ENCODE measurements around the gene SPRTN. TPM values are rescaled to one million over a fixed set of nuclear protein-coding genes. Genes with fewer than 3 reads are reported as not detected.

Gene SPRTN
- polyA plus RNA-seq, 1 donor from 2014 or later: 11.8 TPM

DNA sequence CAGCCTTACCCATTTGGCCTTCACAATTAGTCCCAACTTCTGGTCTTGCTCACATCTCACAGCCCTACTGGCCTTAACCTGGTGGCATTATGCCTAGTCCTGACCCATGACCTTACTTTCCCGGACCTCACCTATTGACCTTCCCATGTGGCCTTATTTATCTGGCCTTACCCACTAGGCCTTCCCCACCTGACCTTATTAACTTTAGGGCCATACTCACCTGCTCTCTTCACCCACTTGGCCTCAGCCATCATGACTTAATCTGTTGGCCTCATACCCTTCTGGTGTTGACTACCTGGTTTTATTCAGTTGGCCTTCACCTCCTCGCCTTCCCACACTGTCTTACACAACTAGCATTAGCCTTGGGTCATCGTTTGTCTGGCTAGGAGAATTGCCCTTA, 36.1 kb upstream of the SPRTN start:
- no peak overlapping the region for H3K4me3 ChIP-seq (ENCODE audit: low read length)
- no peaks in the 10 kb centered on the region for H3F3A ChIP-seq (ENCODE audit: insufficient read depth, low read length, poor library complexity, severe bottlenecking)
- no peaks in the 10 kb centered on the region for H3K79me2 ChIP-seq (replicated peaks; ENCODE audit: insufficient read depth, low read length)
- H3K27me3 ChIP-seq (ENCODE audit: insufficient read depth, low read depth, low read length): no peaks in the 10 kb centered on the region
- H2AFZ ChIP-seq (ENCODE audit: low read depth, low read length): no peak overlapping the region
- no peaks in the 10 kb centered on the region for H3K9me3 ChIP-seq (ENCODE audit: low read length)
- no peaks in the 10 kb centered on the region for H3K9me2 ChIP-seq (ENCODE audit: insufficient read depth, low read length)
- no peaks in the 10 kb centered on the region for H4K20me1 ChIP-seq (ENCODE audit: insufficient read depth)
- no peaks in the 10 kb centered on the region for H3K36me3 ChIP-seq (ENCODE audit: insufficient read depth, low read length)
- H3K4me2 ChIP-seq (ENCODE audit: low read length): no peak overlapping the region
- no peak overlapping the region for H3K27ac ChIP-seq (ENCODE audit: low read length)
- TF ChIP-seq MXI1 (conservative IDR thresholded peaks at IDR 0.05; ENCODE audit: poor library complexity, severe bottlenecking) (no peak), SMC3 (conservative IDR thresholded peaks at IDR 0.05; ENCODE audit: poor library complexity) (no peak), POLR2AphosphoS5 (IDR thresholded peaks at IDR 0.05) (no peak), TAF1 (IDR thresholded peaks at IDR 0.05; ENCODE audit: low read depth) (no peak)
- TF ChIP-seq, protein P1, sequence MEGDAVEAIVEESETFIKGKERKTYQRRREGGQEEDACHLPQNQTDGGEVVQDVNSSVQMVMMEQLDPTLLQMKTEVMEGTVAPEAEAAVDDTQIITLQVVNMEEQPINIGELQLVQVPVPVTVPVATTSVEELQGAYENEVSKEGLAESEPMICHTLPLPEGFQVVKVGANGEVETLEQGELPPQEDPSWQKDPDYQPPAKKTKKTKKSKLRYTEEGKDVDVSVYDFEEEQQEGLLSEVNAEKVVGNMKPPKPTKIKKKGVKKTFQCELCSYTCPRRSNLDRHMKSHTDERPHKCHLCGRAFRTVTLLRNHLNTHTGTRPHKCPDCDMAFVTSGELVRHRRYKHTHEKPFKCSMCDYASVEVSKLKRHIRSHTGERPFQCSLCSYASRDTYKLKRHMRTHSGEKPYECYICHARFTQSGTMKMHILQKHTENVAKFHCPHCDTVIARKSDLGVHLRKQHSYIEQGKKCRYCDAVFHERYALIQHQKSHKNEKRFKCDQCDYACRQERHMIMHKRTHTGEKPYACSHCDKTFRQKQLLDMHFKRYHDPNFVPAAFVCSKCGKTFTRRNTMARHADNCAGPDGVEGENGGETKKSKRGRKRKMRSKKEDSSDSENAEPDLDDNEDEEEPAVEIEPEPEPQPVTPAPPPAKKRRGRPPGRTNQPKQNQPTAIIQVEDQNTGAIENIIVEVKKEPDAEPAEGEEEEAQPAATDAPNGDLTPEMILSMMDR (IDR thresholded peaks at IDR 0.05; ENCODE audit: poor library complexity, severe bottlenecking): no peak
- TF ChIP-seq, protein P2, sequence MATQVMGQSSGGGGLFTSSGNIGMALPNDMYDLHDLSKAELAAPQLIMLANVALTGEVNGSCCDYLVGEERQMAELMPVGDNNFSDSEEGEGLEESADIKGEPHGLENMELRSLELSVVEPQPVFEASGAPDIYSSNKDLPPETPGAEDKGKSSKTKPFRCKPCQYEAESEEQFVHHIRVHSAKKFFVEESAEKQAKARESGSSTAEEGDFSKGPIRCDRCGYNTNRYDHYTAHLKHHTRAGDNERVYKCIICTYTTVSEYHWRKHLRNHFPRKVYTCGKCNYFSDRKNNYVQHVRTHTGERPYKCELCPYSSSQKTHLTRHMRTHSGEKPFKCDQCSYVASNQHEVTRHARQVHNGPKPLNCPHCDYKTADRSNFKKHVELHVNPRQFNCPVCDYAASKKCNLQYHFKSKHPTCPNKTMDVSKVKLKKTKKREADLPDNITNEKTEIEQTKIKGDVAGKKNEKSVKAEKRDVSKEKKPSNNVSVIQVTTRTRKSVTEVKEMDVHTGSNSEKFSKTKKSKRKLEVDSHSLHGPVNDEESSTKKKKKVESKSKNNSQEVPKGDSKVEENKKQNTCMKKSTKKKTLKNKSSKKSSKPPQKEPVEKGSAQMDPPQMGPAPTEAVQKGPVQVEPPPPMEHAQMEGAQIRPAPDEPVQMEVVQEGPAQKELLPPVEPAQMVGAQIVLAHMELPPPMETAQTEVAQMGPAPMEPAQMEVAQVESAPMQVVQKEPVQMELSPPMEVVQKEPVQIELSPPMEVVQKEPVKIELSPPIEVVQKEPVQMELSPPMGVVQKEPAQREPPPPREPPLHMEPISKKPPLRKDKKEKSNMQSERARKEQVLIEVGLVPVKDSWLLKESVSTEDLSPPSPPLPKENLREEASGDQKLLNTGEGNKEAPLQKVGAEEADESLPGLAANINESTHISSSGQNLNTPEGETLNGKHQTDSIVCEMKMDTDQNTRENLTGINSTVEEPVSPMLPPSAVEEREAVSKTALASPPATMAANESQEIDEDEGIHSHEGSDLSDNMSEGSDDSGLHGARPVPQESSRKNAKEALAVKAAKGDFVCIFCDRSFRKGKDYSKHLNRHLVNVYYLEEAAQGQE (IDR thresholded peaks at IDR 0.05; ENCODE audit: borderline replicate concordance): no peak
- H3K9ac ChIP-seq (ENCODE audit: low read length): no peak overlapping the region

DNA sequence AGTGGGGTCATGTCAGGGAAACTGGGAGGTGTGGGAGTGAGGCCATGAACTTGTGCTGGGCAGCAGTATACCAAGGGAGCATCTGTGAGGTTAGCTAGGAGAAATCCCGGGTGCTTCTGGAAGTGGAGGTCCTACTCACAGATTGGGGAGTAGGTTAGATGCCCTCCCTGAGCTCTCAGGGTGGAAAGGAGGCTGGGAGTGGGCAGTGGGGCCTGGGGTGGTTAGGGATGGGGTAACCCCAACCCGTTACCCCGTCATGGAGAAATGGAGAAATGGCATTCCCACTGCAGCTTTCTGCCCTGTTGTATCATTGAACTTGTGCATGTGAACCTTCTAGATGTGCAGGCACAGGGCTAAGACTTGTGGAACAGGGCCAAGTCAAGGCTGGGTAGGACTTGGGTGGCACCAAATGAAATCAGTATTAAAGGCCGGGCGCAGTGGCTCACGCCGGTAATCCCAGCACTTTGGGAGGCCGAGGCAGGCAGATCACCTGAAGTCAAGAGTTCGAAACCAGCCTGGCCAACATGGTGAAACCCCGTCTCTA, 27.6 kb upstream of the SPRTN start:
- TF ChIP-seq, protein P2 (IDR thresholded peaks at IDR 0.05; ENCODE audit: borderline replicate concordance): no peak
- TF ChIP-seq MXI1 (conservative IDR thresholded peaks at IDR 0.05; ENCODE audit: poor library complexity, severe bottlenecking): no peak
- TF ChIP-seq EP300 (conservative IDR thresholded peaks at IDR 0.05; ENCODE audit: poor library complexity, severe bottlenecking): no peak
- TF ChIP-seq RAD21 (conservative IDR thresholded peaks at IDR 0.05): no peak
- no peak for TF ChIP-seq POLR2AphosphoS5 (IDR thresholded peaks at IDR 0.05)
- TF ChIP-seq, protein P1 (IDR thresholded peaks at IDR 0.05; ENCODE audit: poor library complexity, severe bottlenecking): no peak
- TF ChIP-seq EZH2 (IDR thresholded peaks at IDR 0.05; ENCODE audit: borderline replicate concordance, insufficient read depth, low read length, poor library complexity, severe bottlenecking): no peak
- no peak for TF ChIP-seq SMC3 (conservative IDR thresholded peaks at IDR 0.05; ENCODE audit: poor library complexity)
- no peak for TF ChIP-seq TAF1 (IDR thresholded peaks at IDR 0.05; ENCODE audit: low read depth)
- Histone ChIP-seq H3K27ac (ENCODE audit: low read length) (no peak overlapping the region), H2AFZ (ENCODE audit: low read depth, low read length) (no peak overlapping the region)

More for the DNA sequence above, 27.6 kb upstream of the SPRTN start:
- Histone ChIP-seq H3F3A (ENCODE audit: insufficient read depth, low read length, poor library complexity, severe bottlenecking) (no peaks in the 10 kb centered on the region), H3K79me2 (replicated peaks; ENCODE audit: insufficient read depth, low read length) (no peaks in the 10 kb centered on the region), H3K9ac (ENCODE audit: low read length) (no peak overlapping the region), H3K4me2 (ENCODE audit: low read length) (no peak overlapping the region), H3K9me2 (ENCODE audit: insufficient read depth, low read length) (no peaks in the 10 kb centered on the region), H3K27me3 (ENCODE audit: insufficient read depth, low read depth, low read length) (no peaks in the 10 kb centered on the region), H4K20me1 (ENCODE audit: insufficient read depth) (no peaks in the 10 kb centered on the region), H3K4me3 (ENCODE audit: low read length) (no peak overlapping the region), H3K9me3 (ENCODE audit: low read length) (no peaks in the 10 kb centered on the region), H3K36me3 (ENCODE audit: insufficient read depth, low read length) (no peaks in the 10 kb centered on the region)

All from neural cell (in vitro differentiated cells).